8988T (cell line): ENCODE data around the gene KHK.
A peak's percentile ranks its signal among the peaks of the same experiment; 100 is the strongest.
"Not testable (repeated sequence)": the region's sequence is repeated elsewhere in the genome, so short reads cannot be mapped to it uniquely, and the experiment has no call there.

Experiments
- DNase-seq: peaks from one replicate; pipeline ENCODE4 v3.0.0; 2011

Gene KHK

DNA sequence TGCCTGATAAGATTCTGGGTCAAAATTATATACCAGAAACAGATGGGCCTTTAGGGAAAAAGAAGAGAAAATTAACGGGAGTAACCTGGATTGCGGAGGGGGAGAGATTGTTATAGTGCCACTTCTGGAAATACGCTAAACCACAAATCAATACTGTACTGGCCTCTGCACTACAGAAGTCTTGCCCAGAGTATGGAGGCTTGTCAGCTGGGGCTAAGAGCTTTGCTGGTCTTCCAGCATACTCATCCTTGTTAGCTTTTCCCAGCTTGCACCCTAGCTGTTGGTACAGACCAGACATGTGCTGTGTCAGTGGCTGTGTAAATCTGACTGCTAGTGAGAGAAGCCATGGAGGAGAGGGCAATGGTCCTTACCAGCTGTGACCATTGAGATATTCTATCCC is 26.2 kb upstream of the KHK start:
- no peak for DNase-seq

DNA sequence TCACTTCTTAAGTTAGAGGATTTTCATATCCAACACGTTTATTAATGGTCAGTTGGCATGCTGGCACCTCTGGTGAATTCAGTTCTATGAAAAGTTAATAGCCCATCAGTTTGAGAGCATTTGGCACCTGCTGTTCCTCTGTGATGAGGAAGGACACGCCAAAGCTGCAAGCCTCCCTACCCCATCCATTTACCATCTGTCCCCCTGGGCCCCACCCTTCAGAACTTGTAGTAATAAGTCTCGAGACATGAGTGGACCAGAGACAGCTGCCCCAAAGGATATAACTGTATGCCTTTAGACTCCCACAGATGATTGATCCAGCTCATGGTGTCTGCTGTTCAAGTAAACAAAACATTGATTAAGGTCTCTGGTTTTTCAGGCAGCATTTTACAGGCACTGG is 21.4 kb upstream of the KHK start:
- DNase-seq, result no peak

DNA sequence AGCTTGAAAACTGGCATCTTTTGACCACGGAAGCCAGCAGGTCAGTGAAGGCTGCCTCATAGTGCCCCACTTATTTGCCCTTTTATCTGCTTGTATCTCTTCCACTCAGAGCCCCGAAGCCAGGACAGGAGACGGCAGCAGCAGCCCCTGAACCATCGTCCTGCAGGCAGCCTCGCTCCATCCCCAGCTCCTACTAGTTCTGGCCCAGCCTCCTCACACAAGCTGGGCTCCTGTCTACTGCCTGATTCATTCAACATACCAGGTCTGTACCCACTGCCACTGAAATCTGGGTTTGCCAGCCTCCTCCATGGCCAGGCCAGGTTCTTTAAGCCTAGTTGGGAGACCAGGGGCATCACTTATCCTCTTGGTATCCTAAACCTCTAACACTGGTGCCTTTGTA is 19.2 kb upstream of the KHK start:
- DNase-seq, result no peak

DNA sequence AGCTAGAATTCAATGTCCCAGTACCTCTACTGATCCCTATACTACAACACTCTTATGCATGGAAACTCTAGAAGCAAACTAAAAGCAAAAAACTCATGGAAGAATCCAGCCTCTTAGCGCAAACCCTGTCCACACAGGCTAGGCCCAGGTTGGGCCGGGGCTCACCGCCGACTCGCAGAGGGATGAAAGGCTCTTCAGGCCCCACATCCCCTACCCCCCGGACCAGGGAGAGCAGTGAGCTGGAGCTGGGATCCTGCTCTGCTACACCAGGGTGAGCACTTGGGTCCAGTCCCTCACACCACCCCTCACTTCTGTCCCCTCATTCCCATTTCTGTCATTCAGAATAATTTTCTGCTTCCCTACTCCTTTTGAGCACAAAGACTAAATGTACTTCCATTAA is 17.1 kb upstream of the KHK start:
- DNase-seq, result no peak

DNA sequence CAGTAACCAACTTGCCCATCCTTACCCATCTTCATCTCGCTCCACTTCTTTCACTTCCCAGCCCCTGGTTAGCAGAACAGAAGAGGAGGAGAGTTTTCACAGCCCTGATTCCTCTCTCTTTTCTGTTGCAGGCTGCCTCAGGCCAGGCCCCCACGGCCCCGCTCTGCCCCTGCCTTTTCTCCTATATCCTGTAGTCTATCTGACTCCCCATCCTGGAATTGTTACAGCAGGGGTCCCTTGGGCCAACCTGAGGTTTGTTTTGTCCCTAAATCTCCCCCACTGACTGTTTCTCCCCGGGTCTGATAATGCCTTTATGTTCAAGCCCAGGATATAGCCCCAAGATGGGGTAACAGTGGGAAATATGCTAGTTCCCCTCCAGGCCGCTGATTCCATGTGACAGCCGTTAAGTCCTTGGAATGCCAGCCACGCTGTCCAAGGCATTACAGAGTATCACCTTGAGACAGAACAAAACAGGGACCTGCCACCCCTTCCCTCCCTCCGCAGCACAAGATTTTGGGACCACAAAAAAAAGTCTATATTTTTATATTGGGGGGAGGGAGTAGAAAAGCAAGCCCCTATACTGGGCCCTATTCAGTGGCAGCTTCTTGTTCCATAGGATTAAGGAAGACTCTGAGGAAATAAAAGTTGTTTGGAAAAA is 16.5 kb upstream of the KHK start:
- no peak for DNase-seq

DNA sequence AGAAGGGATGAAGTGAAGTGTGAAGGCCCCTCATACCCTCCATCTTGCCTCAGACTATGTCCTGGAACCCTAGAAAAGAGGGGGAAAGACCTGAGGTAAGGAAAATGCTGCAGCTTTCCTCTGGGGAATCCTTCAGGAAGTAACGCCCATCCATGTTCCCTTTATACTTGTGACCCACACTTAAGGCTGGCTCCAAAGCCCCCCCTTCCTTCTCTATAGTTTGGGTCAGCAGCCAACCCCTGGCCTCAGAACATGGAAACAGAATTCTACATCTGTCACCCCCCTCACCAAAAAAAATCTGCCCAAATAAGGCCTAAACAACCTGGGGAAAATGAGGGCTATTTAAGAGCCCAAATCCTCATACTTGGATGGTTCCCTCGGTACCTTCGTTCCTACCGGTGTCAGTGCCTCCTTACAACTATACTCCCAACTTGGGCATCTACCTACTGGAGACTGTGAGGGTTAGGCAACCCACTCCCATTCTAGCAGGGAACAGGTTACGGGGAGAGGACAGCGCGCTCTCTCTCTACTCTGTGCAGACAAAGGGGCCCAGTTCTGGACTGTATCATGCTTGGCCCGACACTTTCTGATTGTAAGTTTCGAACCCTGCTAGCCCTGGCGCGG is 15.8 kb upstream of the KHK start:
- DNase-seq, result no peak

DNA sequence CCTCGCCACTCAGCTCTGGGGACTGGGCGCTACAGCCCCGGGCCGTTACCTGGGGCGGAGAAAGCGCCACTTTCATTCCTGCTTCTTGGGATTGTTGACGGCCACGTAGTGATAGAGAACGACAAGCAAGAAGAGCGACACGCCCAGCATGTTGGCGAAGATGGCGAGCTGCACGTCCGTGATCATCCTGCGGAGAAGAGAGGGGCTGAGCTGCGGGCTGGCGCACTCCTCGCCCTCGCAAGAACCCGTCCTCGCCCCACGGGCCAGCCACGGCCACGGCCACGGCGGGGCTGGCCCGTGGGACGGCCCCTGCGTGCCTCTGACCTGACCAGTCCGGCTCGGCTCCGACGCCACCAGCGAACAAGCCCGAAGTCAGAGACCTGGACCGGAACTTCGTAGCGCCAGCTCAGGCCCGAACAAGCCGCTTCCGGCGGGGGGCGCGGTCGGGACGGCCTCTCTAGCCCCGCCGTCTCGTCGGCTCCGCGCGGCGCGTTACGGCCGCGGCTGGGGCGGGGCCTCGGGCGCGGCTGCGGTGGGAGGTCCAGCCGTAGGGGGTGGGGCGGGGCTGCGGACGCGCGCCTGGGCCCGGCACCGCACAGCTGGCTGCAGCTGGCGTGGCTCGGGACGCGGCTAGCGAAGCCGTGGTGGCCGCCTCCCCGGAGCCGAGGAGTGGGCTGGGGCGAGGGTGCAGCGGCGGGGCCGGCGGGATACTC is 15.1 kb upstream of the KHK start, which contains the start of gene OST4:
TSS of gene OST4 (minus strand) at position 378 of the 713 bp plus-strand sequence.
- DNase-seq, result peak; percentile 98

DNA sequence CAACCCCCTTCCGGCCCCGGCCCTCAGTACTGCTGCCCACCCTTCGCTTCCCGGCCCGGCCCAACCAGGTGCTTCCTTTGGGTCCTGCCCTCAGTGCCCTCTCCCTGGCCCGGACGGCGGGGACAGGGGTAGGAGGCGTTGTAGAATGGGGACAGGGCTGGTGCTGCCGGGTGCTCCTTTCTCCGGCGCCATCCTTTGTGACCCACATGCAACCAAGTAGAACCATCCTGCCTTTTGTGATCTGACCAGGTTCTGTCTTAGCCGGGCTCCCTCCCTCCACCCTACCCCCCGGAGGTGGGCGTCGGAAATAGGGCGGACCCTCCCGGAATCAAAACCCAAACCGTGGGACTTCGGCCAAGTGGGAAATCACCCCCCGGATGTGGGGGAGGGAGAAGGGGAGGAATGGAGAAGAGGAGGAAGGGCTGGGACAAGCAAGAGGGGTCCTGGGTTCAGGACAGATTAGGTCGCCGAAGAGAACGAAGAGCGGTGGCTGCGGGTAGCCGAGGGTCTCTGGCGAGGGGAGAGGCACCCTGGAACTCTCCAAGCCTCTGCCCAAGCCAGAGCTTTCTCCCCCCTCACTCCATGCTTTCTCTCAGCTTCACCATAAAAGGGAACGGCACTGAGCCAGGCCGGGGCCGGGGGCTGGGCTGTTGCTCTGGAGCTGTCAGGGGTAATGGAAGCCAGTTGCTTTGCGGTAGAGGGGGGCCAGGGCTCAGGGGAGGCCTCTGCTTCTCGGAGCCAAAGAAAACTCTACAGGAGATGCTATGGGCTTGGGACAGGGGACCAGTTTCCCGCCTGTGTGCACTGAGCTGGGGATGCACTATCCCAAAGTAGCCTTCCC is 14.4 kb upstream of the KHK start:
- DNase-seq, result no peak

DNA sequence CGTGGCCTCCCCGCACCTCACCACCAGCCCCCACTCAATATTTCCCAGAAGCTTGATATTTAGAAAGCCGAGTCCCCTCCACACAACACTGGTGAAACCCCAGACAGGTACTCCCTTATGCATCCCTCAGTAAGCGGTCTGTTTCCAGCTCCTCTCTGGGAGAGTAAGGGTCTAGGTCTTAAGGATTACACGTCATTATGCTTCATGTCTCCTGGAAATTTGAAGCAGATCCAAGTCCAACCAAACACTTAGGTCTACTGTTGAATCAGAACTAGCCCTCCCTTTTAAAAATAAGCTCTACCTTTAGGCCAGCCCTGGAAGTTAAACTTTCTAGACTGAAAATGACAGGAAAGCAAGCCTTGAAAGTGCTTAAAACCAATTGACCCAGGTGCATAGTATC is 13.7 kb upstream of the KHK start:
- DNase-seq, result no peak

DNA sequence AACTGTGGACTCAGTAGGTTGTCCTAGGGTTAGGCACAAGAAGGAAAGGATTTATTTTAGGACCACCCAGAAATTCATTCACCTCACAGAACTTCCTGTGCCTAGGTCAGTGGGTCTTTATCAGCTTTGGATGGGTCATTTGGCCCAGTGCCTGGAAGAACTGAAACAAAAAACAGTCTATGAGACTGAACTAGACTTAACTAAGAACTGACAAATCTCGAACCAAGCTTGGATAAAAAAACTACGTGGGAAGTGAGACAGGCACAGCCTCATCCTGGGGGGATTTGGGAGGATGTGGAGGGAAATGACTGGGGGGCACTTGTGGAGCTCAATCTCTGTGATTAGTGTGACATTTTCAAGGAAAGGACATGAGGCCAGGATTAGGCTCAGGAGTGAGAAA is 12.8 kb upstream of the KHK start:
- DNase-seq, result no peak

DNA sequence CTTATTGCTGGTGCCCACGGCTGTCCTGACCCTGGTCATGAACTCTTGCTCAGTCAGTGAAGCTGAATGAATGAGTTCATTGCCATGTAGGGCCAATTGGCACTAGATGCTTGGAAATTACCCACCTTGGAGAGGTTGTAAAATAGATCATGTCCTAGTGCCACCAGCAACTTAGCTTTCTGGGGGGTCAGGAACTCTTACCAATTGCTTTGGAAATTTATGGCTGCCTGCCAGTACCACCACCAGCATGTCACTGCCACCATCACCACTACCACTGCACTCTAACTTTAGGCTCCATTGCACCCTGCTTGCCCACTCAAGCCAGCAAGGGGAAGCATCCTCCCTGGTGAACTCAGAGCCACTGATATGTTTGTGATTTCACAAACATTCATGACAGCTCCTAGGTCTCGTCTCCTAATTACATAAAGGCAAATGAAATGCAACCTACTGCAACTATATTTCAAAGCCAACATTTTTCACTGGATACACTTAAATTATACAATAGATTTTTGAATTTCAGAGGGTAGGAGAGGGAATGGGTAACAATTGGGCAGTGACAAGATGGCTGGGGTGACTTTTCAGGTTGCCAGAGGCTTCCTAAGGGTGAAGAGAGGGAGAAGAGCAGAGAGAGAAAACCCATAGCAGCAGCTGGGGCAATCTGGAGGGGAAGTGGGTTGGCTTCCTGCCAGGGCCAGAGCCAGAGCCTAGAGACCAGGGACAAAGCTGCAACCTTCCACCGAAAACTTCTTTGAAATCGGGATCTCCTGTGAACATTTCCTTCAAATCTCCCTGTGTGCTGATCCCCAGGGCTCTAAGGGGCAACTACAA is 11.6 kb upstream of the KHK start:
- DNase-seq, result no peak

DNA sequence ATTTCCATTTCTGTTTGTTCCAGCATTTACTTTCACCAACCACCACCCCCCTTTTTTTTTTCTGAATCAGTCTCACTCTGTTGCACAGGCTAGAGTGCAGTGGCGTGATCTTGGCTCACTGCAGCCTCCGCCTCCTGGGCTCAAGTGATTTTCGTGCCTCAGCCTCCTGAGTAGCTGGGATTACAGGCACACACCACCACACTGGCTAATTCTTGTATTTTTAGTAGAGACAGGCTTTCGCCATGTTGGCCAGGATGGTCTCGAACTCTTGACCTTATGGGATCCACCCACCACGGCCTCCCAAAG is 11.1 kb upstream of the KHK start:
- DNase-seq, result not testable (repeated sequence)

DNA sequence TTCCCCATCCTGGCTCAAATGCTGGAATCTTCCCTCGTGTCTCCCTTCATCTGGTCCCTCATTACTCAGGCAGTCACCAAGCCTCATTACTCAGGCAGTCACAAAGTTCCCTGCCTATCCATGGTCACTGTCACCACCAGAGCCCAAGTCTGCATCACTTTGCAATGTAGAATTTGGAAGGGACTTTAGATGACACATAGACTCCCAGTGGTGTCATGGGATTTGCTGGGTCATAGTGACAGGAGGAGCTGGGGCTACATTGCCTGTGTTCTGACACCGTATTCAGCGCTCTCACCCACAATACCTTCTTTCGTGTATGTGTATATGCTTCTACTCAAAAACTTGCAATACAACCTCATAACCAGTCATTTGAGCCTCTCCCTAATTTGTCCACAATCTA is 10.2 kb upstream of the KHK start:
- no peak for DNase-seq

DNA sequence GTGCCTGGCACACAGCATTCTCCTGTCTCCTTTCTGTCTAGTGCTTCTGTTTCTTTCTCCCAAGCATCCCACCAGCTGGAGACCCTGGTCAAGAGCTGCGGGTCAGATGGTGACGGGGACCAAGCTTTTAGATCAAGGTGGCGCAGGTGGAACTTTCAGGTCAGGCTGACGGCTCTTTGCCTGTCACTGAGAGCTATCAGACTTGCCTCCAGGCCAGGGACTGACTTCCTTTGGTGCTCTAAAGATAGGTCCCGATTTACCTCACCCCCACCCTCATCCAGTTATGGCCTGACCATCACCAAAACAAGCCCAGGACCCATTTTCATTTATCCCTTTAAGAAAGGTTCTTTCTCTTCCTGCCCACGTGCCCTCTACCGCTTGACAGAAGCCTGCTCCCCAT is 9.3 kb upstream of the KHK start:
- no peak for DNase-seq

DNA sequence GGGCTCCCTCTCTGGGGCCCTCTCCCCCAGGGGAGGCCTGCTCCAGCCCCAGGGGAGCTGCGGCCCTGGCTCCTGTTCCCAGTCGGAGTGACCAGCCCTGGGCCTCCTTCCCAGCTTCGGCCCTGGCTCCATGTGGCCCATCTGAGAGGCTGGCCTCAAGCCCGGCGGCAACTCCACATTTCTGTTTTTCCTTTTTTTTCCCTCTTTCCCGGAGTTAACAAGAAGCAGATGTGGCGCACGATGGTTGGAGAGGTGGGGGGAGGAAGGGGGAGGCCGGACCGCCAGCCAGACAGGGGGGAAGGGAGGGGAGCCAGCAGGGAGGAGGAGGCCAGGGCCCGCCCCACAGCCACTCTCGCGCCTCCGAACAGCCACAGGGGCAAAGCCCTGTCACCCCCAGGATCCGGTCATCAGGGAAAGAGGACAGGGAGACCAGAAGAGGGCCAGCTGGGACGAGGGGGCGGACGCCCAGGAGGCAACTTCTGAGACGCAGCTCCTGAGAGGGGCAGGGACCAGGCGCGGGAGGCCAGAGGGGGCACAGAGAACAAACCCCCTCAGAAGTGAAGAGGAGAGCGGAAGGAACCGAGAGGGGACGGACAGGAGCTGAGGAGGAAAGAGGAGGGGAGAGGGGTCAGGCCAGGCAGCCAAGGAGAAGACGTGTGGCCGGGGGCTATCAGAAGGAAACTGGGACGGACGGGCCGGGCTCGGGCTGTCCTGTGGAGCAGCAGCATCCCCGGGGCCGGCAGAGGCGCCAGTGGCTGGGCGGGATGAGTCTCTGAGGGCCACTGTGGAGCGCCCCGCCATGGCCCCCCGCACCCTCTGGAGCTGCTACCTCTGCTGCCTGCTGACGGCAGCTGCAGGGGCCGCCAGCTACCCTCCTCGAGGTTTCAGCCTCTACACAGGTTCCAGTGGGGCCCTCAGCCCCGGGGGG is 8.0 kb upstream of the KHK start, which contains the start of gene EMILIN1:
TSS of gene EMILIN1 (plus strand) at position 349 of the 928 bp plus-strand sequence. CDS start at position 800, 451 bp downstream.
- DNase-seq, result no peak

DNA sequence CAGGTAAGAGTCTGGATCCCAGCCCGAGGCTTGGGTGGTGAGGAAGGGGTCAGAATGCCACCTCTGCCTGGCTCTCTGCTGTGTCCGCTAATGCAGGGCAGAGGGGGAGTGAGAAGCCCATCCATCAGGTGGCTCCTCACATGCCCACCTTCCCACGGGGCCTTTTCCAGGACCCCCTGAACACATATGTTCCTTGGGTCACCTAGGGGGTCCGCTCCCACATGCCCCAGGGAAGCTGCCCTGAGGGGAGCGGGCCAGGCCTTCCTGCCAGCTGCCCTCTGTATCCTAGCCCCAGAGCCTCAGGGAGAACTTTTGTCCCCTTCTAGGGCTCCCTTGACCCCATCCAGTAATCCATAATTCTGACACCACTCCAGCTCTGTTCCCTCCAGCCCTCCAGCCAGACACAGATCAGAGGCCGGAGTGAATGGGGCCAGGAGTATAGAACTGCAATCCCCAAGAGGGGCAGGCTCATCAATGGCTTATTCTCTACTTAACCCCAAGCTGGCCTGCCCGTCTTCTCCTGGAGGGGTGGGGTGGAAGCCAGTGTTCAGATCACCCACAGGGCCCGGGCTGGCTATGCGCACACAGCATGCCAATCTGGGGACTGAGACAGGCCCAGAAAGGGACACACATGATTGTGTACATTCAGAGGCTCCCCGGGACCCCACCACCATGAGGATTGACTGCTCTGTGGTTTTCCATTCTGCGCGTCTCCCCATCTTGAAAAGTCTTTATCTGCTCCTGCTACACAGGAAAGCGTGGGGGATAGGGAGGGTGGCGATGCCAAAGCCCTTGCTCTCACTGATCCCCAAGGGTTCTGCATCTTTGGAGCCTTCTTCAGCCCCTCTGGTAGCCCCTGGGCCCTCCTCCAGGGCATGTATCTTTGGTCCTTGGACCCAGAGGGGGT is 7.1 kb upstream of the KHK start:
- no peak for DNase-seq

DNA sequence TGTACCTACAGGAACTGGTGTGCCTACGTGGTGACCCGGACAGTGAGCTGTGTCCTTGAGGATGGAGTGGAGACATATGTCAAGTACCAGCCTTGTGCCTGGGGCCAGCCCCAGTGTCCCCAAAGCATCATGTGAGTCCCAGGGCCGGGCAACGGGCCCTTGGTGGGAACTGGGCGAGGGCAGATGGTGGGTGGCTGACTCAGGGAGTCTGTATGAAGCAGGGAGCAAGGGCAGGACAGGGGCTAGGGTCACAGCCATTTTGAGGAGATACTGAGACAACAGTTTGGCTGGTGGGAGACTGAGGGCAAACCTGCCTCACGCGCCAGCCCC is 6.5 kb upstream of the KHK start:
- DNase-seq, result no peak

DNA sequence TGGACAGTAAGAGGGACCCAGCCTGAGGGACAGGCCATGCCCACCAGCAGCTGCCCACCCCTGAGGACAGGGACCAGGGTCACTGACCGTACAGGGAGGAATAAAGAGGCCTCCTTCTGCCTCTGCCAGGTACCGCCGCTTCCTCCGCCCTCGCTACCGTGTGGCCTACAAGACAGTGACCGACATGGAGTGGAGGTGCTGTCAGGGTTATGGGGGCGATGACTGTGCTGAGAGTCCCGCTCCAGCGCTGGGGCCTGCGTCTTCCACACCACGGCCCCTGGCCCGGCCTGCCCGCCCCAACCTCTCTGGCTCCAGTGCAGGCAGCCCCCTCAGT is 6.0 kb upstream of the KHK start:
- DNase-seq, result no peak

DNA sequence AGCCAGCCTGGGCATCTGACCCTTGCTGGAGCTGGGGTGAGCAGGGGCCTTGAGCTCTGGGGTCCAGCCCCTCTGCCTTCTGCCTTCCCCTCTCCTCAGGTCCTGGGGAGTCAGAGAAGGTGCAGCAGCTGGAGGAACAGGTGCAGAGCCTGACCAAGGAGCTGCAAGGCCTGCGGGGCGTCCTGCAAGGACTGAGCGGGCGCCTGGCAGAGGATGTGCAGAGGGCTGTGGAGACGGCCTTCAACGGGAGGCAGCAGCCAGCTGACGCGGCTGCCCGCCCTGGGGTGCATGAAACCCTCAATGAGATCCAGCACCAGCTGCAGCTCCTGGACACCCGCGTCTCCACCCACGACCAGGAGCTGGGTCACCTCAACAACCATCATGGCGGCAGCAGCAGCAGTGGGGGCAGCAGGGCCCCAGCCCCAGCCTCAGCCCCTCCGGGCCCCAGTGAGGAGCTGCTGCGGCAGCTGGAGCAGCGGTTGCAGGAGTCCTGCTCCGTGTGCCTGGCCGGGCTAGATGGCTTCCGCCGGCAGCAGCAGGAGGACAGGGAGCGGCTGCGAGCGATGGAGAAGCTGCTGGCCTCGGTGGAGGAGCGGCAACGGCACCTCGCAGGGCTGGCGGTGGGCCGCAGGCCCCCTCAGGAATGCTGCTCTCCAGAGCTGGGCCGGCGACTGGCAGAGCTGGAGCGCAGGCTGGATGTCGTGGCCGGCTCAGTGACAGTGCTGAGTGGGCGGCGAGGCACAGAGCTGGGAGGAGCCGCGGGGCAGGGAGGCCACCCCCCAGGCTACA is 4.4 kb upstream of the KHK start:
- DNase-seq, result no peak
